CD4-positive, alpha-beta T cell treated with Interleukin-21 for 1 hour (primary cell): ENCODE measurements around the gene GNG7.
A peak's percentile ranks its signal among the peaks of the same experiment; 100 is the strongest.

Experiments used
- DNase-seq: peaks from one replicate; pipeline ENCODE4 v3.0.0-alpha.2; 2020

Gene GNG7

GRCh38 chr19:2639999-2640398 is 62.5 kb downstream of the GNG7 start:
- DNase-seq, result no peak

- DNase-seq, result no peak
These were observed 64.0 kb downstream of the GNG7 start for GRCh38 chr19:2638417-2638940.

- DNase-seq, result peak; percentile 79
These were observed 65.4 kb downstream of the GNG7 start for GRCh38 chr19:2636897-2637683.

GRCh38 chr19:2636141-2636896 is 66.2 kb downstream of the GNG7 start:
- no peak for DNase-seq

DNA sequence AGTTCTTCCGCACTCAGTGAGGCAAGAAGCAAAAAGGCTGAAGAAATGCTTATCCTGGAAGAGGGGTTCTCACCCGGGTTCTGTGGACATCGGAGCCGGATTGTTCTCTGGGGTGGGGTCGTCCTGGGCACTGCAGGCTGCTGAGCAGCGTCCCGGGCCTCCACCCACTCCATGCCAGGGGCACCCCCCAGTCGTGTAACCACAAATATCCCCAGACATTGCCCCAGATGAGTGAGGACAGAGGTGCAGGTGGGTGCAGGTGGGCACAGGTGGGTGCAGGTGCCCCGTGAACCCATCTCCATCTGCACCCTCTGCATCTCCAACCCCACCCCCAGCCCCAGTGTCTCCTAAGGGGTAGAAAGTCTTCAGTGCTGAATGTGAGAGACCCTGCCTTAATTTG is 67.5 kb downstream of the GNG7 start:
- DNase-seq, result no peak

GRCh38 chr19:2634228-2634951 is 68.1 kb downstream of the GNG7 start:
- DNase-seq, result no peak

GRCh38 chr19:2633693-2634075 is 68.8 kb downstream of the GNG7 start:
- no peak for DNase-seq

DNA sequence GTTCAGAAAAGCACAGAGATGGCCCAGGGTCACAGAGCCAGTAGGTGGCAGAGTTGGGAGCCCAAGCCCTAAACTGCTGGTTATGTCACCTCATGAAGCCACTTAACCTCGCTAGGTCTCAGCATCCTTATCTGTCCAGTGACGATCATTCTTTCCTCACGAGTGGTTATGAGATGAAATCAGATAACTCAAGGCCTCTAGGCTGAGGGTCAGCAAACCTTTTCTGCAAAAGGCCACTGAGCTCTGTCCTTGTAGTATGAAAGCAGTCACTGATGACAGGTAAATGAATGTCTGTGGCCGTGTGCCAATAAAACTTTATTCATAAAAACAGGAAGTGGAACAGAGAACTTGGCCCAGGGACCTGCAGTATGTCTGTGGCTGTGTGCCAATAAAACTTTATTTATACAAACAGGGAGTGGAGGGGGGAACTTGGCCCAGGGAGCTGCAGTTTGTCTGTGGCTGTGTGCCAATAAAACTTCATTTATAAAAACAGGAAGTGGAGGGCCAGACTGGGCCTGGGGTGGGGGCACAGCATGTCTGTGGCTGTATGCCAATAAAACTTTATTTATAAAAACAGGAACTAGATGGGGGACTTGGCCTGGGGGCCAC is 71.2 kb downstream of the GNG7 start:
- peak; percentile 38 for DNase-seq

DNA sequence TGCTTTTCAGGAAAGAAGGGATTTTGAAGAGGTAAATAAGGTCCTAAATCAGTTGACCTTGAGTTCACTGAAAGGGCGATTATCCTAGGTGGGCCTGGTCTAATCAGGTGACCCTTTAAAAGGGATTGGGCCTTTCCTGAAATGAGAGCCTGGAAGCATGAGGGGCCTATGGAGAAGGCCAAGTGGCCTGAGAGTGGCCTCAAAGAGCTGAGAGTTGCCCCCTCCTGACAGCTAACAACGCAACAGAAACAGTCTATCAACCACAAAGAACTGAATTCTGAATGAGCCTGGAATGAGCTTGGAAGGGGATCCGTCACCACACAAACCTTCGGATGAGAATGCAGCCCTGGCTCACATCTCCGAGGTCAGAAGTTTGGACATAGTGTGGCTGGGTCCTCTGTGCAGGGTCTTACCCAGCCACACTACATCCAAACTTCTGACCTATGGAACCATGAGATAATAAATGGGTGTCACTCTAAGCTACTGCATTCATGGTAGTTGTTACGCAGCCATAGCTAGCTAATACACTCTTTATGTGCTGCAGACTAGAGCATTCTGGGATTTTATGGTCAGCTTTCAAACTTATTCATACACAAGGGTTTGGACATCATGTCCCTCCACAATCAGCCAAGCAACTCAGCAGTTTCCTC is 72.0 kb downstream of the GNG7 start:
- no peak for DNase-seq

- peak; percentile 60 for DNase-seq
These were observed 72.8 kb downstream of the GNG7 start for GRCh38 chr19:2629491-2630351.

DNA sequence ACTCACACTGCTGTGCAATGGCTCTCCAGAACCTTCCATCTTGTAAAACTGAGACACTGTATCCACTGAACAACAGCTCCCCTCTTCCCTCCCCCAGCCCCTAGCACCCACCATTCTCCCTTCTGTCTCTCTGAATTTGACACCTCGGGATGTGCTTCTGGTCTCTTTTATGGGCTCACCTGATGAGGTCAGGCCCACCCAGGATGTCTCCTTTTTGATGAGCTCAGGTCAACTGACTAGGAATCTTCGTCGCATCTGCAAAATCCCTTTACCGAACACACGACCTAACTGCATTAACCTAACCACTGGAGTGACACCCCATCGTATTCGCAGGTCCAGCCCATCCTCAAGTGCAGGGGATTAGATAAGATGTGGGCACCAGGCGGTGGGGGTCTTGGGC is 73.9 kb downstream of the GNG7 start:
- DNase-seq, result no peak

- no peak for DNase-seq
These were observed 74.6 kb downstream of the GNG7 start for GRCh38 chr19:2627855-2628254.

- no peak for DNase-seq
These were observed 75.1 kb downstream of the GNG7 start for GRCh38 chr19:2627319-2627829.

DNA sequence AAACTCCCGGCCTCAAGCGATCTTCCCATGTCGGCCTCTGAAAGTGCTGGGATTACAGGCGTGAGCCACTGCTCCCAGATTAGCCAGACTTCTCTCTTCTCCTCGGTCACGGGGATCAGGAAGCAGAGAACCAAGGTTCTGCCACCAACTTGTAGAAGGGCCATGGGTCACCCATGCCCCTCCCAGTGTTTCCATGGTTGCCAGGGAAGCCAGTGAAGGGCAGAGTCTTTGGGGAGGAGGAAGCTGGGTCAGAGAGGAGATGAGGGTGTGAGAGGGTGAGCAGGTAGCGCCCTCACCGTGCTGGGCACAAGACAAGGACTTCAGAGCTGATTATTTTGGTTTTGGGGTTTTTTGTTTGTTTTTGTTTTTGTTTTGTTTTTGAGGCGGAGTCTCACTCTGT is 77.1 kb downstream of the GNG7 start:
- DNase-seq, result peak; percentile 26

DNA sequence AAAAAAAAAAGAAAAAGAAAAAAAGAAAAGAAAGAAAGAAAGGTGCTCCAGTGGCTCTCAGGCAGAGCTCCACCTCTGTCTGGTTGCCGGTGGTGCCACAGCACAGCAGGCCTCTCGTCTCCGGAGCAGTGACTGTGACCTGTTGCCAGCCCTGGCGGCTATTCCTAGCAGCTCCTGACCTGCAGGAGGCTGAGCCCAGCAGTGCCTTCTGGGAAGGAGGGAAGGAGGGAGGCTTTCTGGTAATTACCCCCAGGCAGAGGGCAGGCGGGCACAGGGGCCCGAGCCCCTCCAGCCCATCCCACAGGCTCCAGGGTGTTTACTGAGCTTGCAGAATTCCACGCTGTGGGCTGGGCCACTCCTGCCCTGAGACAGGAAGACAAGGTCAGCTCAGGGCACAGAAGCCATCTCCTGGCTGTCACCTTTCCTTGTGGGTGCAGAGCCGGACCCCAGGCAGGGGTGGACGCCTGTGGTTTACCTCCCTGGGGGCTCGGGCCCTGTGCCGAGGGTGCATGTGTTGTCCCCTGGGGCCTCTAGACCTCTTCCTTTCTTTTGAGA is 77.9 kb downstream of the GNG7 start:
- no peak for DNase-seq

DNA sequence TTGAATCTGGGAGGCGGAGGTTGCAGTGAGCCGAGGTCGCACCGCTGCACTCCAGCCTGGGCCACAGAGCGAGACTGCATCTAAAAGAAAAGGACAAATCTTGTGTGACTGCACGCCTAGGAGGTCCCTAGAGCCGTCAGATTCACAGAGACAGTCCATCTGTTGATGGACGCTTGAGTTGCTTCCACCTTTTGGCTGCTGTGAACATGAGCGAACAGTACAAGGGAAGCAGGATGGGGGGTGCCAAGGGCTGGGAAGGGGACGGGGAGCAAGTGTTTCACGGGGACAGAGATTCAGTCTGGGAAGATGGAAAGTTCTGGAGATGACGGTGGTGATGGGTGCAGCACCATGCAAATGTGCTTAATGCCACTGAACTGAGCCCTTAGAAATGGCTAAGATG is 78.7 kb downstream of the GNG7 start:
- DNase-seq, result no peak

DNA sequence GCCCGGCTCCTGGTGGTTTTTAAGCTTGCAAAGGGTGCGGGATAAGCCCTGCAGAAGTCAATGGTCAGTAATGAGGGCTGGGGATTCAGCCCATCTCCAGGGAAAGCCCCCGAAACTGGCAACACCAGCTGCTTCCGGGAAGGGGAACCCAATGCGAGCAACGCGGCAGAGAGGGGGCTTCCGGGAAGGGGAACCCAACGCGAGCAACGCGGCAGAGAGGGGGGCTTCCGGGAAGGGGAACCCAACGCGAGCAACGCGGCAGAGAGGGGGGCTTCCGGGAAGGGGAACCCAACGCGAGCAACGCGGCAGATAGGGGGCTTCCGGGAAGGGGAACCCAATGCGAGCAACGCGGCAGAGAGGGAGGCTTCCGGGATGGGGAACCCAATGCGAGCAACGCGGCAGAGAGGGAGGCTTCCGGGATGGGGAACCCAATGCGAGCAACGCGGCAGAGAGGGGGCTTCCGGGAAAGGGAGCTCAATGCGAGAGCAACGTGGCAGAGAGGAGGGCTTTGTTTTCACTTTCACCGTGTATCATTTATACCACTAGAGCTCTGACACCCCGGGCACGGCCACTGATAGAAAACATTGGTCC is 80.0 kb downstream of the GNG7 start:
- DNase-seq, result peak; percentile 88

GRCh38 chr19:2619076-2619475 is 83.4 kb downstream of the GNG7 start:
- DNase-seq, result no peak

DNA sequence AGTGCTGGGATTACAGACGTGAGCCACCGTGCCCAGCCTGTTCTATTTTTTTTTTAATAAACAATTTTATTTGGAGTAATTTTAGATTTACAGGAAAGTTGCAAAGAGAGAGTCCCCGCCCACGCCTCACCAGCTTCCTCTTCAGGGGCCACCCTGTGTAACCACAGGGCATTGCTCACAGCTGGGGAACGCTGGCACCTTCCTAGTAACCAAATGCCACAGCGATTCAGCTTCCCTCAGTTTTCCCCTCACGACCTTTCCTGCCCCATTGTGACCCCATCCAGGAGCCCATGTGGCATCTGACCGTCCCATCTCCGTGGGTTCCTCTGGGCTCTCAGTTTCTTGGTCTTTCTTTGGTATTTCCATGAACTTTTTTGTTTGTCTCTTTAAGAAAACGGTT is 83.9 kb downstream of the GNG7 start:
- DNase-seq, result peak; percentile 76

- DNase-seq, result no peak
These were observed 84.9 kb downstream of the GNG7 start for GRCh38 chr19:2617393-2618165.
